ENCODE data around the gene CNGA3. TPM values are rescaled to one million over a fixed set of nuclear protein-coding genes. Genes with fewer than 3 reads are reported as not detected.

Gene CNGA3
- total and polyA plus RNA-seq, 2 experiments from 2014 or later, result not detected

DNA sequence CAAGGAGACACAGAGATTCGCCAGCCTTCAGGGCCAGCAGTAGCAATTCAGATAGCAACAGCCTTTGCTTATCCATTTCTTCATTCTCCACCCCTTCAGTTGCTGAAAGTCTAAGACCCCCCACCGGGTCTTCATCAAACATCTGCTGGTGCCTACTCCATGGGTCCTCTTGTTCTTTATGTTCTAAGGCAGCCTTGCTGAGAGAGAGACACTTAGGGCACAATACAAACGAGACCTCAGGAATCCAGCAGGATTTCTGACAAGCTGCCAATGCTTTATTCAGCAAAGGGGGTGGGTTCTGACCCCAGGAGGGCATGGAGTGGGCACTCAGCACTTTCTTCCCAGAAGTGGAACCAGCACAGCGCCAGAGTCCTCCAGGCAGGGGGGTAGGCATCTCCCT, 36.2 kb upstream of the CNGA3 start:
- H3K9me2 ChIP-seq (ENCODE audit: insufficient read depth), result no peaks in the 10 kb centered on the region
- H3K4me1 ChIP-seq (ENCODE audit: insufficient read depth), result no peaks in the 10 kb centered on the region
- H3K79me2 ChIP-seq (replicated peaks; ENCODE audit: insufficient read depth), result no peaks in the 10 kb centered on the region
- TF ChIP-seq REST (IDR thresholded peaks at IDR 0.05; ENCODE audit: unreplicated experiment) (no peak), POLR2AphosphoS5 (IDR thresholded peaks at IDR 0.05; ENCODE audit: low read depth) (no peak)
- Mint-ChIP-seq H3K4me1 (peaks cover 13% of the 10 kb centered on the region), H3K27ac (no peak overlapping the region), H3K27me3 (ENCODE audit: insufficient read depth, low read depth, poor library complexity) (peaks cover 8% of the 10 kb centered on the region), H3K9me3 (no peaks in the 10 kb centered on the region), H3K4me3 (no peak overlapping the region), H3K36me3 (ENCODE audit: low read depth) (peaks cover 2% of the 10 kb centered on the region; the same call in 2 of the 3 replicates)
- H3K27ac ChIP-seq (ENCODE audit: low read depth), result no peak overlapping the region
- no peak for ATAC-seq
- DNase-seq (ENCODE audit: low spot score), result no peak
- H3K4me3 ChIP-seq, result no peak overlapping the region
- H3K27me3 ChIP-seq (ENCODE audit: insufficient read depth), result no peaks in the 10 kb centered on the region
- no peak overlapping the region for H2AFZ ChIP-seq
- H4K20me1 ChIP-seq (replicated peaks; ENCODE audit: insufficient read depth), result no peaks in the 10 kb centered on the region; the same call in 1 of the 2 replicates
- no peaks in the 10 kb centered on the region for H3K36me3 ChIP-seq (ENCODE audit: insufficient read depth)
- H3K4me2 ChIP-seq, result no peak overlapping the region
- no peaks in the 10 kb centered on the region for H3F3A ChIP-seq (replicated peaks; ENCODE audit: low read depth)

- no peaks in the 10 kb centered on the region for H3K9me2 ChIP-seq (ENCODE audit: insufficient read depth)
- no peaks in the 10 kb centered on the region for H3K36me3 Mint-ChIP-seq (ENCODE audit: low read depth)
- ATAC-seq, result no peak
- H3K4me1 Mint-ChIP-seq, result peaks cover 15% of the 10 kb centered on the region
- H3K4me1 ChIP-seq (ENCODE audit: insufficient read depth), result no peaks in the 10 kb centered on the region
- no peaks in the 10 kb centered on the region for H3F3A ChIP-seq (replicated peaks; ENCODE audit: low read depth)
- DNase-seq (ENCODE audit: low spot score), result no peak
- peaks cover 5% of the 10 kb centered on the region for H3K27me3 Mint-ChIP-seq (ENCODE audit: insufficient read depth, low read depth, poor library complexity)
- H4K20me1 ChIP-seq (replicated peaks; ENCODE audit: insufficient read depth), result no peaks in the 10 kb centered on the region; the same call in 1 of the 2 replicates
- no peak overlapping the region for H3K4me3 ChIP-seq
- no peak overlapping the region for H3K4me2 ChIP-seq
- H3K36me3 ChIP-seq (ENCODE audit: insufficient read depth), result no peaks in the 10 kb centered on the region
- no peak overlapping the region for H2AFZ ChIP-seq
- no peaks in the 10 kb centered on the region for H3K9me3 Mint-ChIP-seq
- H3K79me2 ChIP-seq (replicated peaks; ENCODE audit: insufficient read depth), result no peaks in the 10 kb centered on the region
- no peaks in the 10 kb centered on the region for H3K27me3 ChIP-seq (ENCODE audit: insufficient read depth)
- H3K4me3 Mint-ChIP-seq, result no peak overlapping the region
- H3K27ac ChIP-seq (ENCODE audit: low read depth), result no peak overlapping the region
- H3K27ac Mint-ChIP-seq, result no peak overlapping the region
- TF ChIP-seq JUNB (IDR thresholded peaks at IDR 0.05; ENCODE audit: unreplicated experiment) (no peak), REST (IDR thresholded peaks at IDR 0.05; ENCODE audit: unreplicated experiment) (no peak), EZH2 (IDR thresholded peaks at IDR 0.05; ENCODE audit: low read depth, unreplicated experiment) (no peak), ETS1 (IDR thresholded peaks at IDR 0.05) (no peak), ZNF331 (CRISPR knock-in tag; IDR thresholded peaks at IDR 0.05; ENCODE audit: low read depth) (no peak), POLR2AphosphoS5 (IDR thresholded peaks at IDR 0.05; ENCODE audit: low read depth) (no peak), CTCF (conservative IDR thresholded peaks at IDR 0.05; ENCODE audit: low read depth in 2 of 2) (no peak)
Observed at GRCh38 chr2:98311090-98311489, 35.2 kb upstream of the CNGA3 start.

All from GM23338 (cell line).